HUES6 (cell line): Measurements from ENCODE around the gene ADRA2B.

ENCODE experiments used
- H3K27ac ChIP-seq: 2 replicates; pipeline ENCODE4 v1.7.0; 2013; ENCODE audit warnings: low read depth, mild to moderate bottlenecking, low read length, inconsistent platforms
- H3K27me3 ChIP-seq: 2 replicates; pipeline ENCODE4 v1.6.1; 2013; ENCODE audit warnings: low read length; ENCODE audit not compliant: control insufficient read depth, insufficient read depth
- H3K36me3 ChIP-seq: 2 replicates; pipeline ENCODE4 v1.6.1; 2013; ENCODE audit warnings: low read length; ENCODE audit not compliant: control insufficient read depth, insufficient read depth
- H3K4me1 ChIP-seq: 2 replicates; pipeline ENCODE4 v1.6.1; 2013; ENCODE audit warnings: low read length; ENCODE audit not compliant: control insufficient read depth, insufficient read depth
- H3K4me3 ChIP-seq: 2 replicates; pipeline ENCODE4 v1.5.1; 2013; ENCODE audit warnings: low read depth, low read length
- H3K9ac ChIP-seq: one replicate; pipeline ENCODE4 v1.6.1; 2013; ENCODE audit warnings: mild to moderate bottlenecking, low read length
- H3K9me3 ChIP-seq: 2 replicates; pipeline ENCODE4 v1.6.1; 2013; ENCODE audit warnings: low read depth, low read length; ENCODE audit not compliant: control insufficient read depth, insufficient read depth

Gene ADRA2B

DNA sequence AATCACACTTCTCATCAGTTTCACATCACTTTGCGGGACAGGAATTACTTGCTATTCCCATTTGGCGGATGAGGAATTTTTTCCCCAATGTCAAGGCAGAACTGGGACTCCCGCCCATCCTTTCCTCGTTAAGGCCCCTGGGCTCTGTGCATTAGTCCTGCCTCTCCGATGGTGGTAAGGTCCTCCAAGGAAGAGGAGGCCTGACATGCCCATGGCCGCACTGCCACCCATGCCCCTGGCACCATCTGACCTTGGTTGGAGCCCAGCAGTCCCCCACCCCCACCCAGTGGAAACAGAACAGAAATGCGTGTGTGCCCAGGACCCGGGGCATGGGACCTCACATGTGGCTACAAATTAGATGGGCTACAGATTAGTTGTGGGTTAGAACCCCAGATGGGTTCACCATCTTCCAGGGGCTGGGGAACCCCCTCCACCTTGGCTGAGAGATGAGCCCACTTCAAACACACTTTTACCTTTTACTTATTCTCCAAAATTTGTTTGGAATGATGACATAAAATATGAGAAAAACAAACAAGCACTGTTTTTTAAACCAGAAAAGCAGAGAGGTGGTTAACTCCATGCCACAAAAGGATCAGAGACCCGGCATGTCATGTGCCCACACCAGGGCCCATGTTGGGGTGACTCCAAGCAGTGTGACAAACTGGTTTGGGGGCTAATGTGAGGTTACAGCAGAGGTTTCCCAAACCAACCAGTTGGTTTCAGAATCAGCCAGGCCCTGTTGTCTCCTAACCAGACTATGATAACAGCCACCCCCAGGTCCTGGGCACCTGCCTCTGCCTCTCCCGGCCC is 39.8 kb upstream of the ADRA2B start:
- no peak overlapping the region for H3K27ac ChIP-seq
- no peak overlapping the region for H3K4me3 ChIP-seq
- H3K4me1 ChIP-seq, result peaks cover 16% of the 10 kb centered on the region; the same call in 1 of the 2 replicates
- H3K9ac ChIP-seq, result no peak overlapping the region
- H3K9me3 ChIP-seq, result no peaks in the 10 kb centered on the region
- no peaks in the 10 kb centered on the region for H3K27me3 ChIP-seq
- H3K36me3 ChIP-seq, result no peaks in the 10 kb centered on the region

DNA sequence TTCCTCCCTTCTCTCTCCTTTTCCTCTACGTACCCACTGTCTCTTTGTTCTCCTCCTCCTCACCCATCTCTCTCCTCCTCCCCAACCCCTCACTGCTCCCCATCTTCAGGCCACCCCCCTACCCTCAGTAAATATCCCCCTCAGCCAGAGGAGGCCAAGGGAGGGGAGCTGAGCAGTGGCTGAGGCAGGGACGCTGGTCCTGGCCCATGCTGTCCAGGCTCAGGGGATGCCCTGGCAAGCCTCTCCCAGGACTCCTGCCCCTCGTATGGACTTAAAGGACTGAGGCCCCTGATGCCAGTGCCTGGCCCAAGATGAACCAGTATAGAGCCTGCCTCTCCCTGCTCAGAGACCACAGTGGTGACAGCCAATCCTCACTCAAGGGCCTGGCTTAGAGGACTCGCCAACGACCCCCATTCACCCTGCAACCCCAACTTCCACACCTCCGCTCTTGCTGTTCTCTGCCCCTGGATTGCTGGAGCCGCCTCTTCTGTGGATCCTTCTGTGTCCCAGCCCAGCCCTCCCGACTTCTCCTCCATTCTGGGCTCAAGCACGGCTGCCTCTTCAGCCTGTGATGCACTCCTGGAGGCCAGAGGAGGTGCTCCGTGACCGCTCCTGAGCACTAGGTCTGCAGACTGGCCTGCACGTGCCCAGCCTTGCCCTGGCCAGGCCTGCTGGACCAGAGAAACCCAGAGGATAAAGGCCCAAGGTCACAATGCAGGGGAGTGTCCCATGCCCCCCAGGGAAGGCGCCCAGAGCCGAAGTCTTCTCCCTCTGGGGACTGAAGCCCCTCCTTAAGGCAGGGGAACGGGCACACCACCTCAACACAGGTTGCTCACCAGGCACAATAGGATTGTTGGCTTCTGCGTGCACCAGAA is 38.4 kb upstream of the ADRA2B start:
- Histone ChIP-seq H3K27ac (no peak overlapping the region), H3K27me3 (no peaks in the 10 kb centered on the region), H3K9me3 (no peaks in the 10 kb centered on the region), H3K4me1 (peaks cover 16% of the 10 kb centered on the region; the same call in 1 of the 2 replicates), H3K36me3 (no peaks in the 10 kb centered on the region), H3K9ac (no peak overlapping the region), H3K4me3 (no peak overlapping the region)

DNA sequence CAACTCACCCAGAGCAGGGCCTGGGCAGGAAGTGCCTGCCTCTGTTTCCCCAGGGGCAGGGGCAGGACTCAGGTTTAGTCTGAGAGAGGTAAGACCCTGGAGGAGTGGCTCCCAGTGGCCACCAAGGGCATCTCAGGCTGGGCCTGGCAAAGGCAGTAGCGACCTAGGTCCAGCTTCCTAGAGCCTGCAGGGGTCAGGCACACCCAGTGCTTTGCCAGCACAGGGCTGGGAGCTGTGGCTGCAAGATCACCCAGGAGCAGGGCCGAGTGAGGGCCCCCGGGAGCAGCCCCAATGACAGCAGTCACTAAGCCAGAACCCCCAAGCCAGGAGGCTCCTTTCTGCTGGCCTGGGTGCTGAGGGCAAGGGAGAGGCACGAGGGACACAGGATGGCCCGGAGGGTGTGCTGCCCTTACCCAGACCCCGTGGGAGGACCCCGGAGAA is 37.6 kb upstream of the ADRA2B start:
- H3K9ac ChIP-seq, result no peak overlapping the region
- H3K27ac ChIP-seq, result no peak overlapping the region
- H3K36me3 ChIP-seq, result no peaks in the 10 kb centered on the region
- no peak overlapping the region for H3K4me3 ChIP-seq
- H3K9me3 ChIP-seq, result no peaks in the 10 kb centered on the region
- peaks cover 17% of the 10 kb centered on the region for H3K4me1 ChIP-seq
- H3K27me3 ChIP-seq, result no peaks in the 10 kb centered on the region

DNA sequence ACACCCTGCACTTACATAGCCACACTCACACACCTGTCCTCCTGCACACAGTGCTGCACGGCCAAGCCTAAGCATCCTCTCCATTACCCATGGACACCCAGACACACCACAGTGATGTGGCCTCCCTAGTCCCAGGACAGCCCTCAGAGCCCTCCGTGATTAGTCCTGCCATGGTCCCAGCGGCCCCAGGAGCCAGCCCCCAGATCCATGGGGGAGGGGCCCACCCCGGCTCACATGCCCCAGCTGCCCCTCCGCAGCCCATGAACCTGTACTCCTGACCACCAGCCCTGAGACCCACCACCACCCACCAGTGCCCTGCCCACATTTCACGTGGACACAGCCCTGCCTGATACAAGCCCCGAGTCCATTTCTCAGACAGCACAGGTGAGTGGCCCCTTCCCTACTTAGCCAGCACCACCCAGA is 36.9 kb upstream of the ADRA2B start:
- Histone ChIP-seq H3K27ac (no peak overlapping the region), H3K36me3 (no peaks in the 10 kb centered on the region), H3K9ac (no peak overlapping the region), H3K9me3 (no peaks in the 10 kb centered on the region), H3K4me1 (peaks cover 23% of the 10 kb centered on the region), H3K27me3 (no peaks in the 10 kb centered on the region), H3K4me3 (no peak overlapping the region)

DNA sequence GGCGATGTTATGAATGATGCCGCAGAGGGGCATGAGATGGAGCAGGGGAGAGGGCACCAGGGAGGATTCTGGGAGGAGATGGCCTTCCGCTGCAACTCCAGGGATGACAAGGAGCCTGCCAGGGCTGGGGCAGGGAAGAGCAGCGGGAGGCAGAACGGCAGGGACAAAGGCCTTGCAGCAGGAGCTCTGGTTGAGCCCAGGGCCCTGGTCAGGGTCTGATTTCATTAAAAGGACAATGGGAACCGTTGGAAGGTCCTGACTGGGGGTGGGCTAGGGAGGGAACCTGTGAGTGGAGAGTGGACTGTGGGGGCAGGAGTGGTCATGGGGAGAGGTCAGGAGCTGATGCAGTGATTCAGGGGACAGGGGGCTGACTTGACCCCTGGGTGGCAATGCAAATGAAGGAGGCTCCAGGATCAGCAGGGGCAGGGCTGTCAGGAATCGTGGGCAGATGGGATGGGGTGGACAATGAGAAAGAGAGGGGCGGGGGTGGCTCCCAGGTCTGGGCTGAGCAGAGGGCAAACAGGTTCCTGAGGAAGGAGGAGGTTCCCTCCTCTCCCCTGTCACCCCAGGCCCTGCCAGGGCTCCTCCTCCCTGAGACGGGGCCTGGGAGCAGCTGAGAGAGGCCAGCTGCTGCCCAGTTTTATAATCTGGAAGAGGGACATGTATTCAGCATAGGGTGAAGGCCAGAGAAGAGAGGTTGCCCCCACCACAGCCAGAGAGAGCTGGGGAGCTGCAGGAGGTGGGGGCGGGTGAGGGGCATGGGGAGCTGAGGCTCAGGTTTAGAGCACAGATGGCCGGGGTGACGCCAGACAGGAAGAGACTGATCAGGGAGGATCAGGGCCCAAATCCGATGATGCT is 36.2 kb upstream of the ADRA2B start:
- H3K9ac ChIP-seq, result no peak overlapping the region
- no peak overlapping the region for H3K4me3 ChIP-seq
- H3K36me3 ChIP-seq, result no peaks in the 10 kb centered on the region
- peaks cover 23% of the 10 kb centered on the region for H3K4me1 ChIP-seq
- H3K27me3 ChIP-seq, result no peaks in the 10 kb centered on the region
- no peak overlapping the region for H3K27ac ChIP-seq
- H3K9me3 ChIP-seq, result no peaks in the 10 kb centered on the region

DNA sequence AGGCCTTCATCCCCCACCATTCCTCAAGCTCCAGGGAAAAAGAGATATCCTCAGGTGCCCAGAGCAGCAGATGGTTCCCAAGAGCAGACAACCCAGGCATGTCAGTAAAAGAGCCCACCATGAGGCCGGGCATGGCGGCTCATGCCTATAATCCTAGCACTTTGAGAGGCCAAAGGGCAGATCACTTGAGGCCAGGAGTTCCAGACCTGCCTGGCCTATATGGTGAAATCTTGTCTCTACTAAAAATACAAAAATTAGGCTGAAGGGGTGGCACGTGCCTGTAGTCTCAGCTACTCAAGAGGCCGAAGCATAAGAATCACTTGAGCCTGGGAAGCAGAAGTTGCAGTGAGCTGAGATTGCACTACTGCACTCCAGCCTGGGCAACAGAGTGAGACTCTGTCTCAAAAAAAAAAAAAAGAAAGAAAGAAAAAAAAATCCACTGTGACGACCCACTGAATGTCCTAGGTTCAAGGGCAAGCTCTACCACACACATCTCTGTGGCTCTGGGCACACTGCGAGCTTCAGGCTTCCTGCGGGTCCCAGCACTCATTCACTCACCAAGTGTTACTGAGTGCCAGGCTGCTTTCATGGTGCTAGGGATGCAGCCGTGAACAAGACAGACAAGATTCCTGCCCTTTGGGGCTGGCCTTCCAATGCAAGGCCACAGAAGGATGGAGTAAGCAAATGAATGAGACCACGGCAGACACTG is 35.4 kb upstream of the ADRA2B start:
- Histone ChIP-seq H3K9ac (no peak overlapping the region), H3K4me1 (peaks cover 28% of the 10 kb centered on the region), H3K27ac (no peak overlapping the region), H3K36me3 (no peaks in the 10 kb centered on the region), H3K4me3 (no peak overlapping the region), H3K27me3 (peaks cover 7% of the 10 kb centered on the region), H3K9me3 (no peaks in the 10 kb centered on the region)

DNA sequence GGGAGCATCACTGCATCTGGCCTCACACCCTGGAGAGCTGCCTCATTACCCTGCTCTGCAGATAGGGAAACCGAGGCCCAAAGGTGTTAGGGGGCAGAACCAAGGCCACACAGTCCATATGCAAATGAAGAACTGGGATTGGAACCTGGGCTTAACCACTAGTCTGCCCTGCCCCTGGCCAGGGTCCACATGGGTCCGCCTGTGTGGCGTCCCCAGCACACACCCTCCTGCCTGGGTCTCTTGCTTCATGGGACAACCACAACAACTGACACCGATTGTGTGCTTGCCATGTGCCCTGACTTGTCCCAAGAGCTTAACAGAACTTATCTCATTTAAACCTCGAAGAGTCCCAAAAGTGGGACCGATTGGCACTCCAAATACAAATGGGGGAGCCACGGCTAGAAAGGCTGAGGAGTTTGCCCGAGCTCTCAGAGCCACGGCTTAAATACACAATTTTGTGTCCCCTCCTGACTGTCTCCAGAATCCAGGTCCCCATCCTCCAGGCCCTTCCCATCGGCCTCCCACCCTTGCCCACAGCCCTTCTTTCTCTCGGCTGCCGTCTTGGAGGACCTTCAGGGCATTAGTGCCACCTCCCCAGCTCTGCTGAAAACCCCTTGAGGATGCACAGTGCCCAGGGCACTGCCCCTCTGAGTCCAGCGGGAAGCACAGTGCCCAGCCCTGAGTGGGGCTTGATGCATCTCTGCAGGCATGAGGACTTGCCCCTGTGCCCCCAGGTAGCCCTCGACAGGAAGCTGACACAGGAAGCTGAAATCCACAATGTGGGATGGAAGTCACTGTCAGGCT is 34.6 kb upstream of the ADRA2B start:
- Histone ChIP-seq H3K36me3 (no peaks in the 10 kb centered on the region), H3K27ac (no peak overlapping the region), H3K4me3 (no peak overlapping the region), H3K27me3 (peaks cover 14% of the 10 kb centered on the region), H3K9me3 (no peaks in the 10 kb centered on the region), H3K4me1 (peaks cover 36% of the 10 kb centered on the region), H3K9ac (no peak overlapping the region)

DNA sequence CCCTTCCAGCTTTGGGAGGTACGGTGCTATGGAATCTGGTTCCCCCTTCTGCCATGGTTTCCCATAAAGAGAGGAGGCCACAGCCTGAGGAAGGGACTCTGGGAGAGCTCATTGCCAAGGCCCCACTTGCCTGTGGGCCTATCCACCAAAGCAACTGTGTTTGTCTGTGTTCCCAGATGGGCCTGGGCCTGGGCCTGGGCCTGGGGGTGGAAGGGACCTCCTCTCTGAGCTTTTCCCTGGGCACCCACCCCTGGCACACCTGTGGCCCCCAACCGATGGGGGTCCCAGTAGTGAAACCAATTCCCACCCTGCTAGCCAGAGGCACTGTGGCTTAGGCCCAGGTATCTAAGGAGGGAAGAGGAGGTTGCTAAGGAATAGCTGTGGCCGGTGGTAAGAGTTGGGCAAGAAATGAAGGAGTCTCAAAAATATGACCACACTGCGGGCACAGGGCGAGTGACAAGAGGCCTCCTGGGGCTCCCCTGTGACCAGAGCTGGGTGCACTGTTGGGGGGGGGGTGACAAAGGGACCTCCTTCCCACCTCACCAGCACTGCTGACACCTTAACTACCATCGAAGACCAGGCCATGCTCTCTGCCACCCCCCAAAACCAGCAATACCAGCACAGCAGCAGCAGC is 33.8 kb upstream of the ADRA2B start:
- H3K9me3 ChIP-seq, result no peaks in the 10 kb centered on the region
- H3K27me3 ChIP-seq, result peaks cover 23% of the 10 kb centered on the region
- peaks cover 41% of the 10 kb centered on the region for H3K4me1 ChIP-seq
- no peaks in the 10 kb centered on the region for H3K36me3 ChIP-seq
- H3K4me3 ChIP-seq, result no peak overlapping the region
- no peak overlapping the region for H3K27ac ChIP-seq
- H3K9ac ChIP-seq, result no peak overlapping the region

DNA sequence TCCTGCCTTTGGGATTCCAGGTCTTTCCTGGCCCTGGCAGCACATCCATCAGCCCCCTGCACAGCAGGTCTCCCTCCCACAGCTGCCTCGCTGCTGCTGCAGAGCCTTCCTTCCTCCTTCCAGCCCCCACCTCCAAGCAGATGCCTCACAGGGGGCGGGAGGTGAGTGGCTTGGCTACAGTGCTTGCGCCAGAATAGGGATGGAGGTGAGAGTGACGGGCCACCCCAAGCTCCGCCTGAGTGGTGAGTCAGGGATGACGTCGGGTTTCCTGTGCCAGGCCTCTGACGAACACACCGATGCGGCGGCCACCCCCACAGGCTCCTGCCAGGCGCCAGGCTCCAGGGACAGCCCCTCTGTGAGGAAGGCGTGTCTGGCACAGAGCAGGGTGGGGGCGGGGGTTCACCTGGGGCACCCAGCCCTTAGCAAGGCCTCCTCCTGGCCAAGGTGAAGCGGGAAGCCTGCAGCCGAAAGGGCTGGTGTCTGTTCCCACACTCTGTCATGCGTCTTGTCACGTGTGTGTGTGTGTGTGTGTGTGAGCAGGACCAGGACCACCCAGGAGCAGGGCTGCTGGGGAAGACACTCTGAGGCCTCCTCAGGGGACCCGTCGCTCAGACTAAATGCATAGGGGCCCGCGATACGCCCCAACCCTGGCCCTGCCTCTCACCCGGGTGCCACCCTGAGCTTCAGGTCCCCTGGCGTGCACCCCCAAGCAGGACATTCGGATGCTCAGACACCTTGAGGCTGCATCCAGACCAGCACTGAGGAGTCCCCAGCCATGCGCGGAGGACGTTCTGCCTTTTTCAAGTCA is 32.2 kb upstream of the ADRA2B start:
- Histone ChIP-seq H3K27me3 (peaks cover 38% of the 10 kb centered on the region), H3K9ac (no peak overlapping the region), H3K27ac (no peak overlapping the region), H3K4me3 (no peak overlapping the region), H3K4me1 (peaks cover 45% of the 10 kb centered on the region), H3K36me3 (no peaks in the 10 kb centered on the region), H3K9me3 (no peaks in the 10 kb centered on the region)
